Psoas muscle (tissue), 8 donors: ENCODE results near the gene STUM. TPM values are rescaled to one million over a fixed set of nuclear protein-coding genes. Genes with fewer than 3 reads are reported as not detected.
A peak's percentile ranks its signal among the peaks of the same experiment; 100 is the strongest.

Experiments used
- ATAC-seq, 4 donors: fragments of 200-7000 bp; cut with Tn5 transposase; one replicate each; pipeline ENCODE4 v1.9.1; 2020; ENCODE audit warnings: moderate library complexity in 3 of 4, mild to moderate bottlenecking in 2 of 4
- DNase-seq, 2 donors: peaks; one replicate each; pipeline ENCODE4 v3.0.0-alpha.2; 2020
- H3K27ac ChIP-seq: fragments of 200-600 bp; one replicate; pipeline ENCODE4 v1.8.0; 2022
- H3K27me3 ChIP-seq, 3 donors: fragments of 200-600 bp in 1 of 3; one replicate each; pipeline versions ENCODE4 v1.6.1 to v1.8.0; 2013 to 2022; ENCODE audit warnings: low read length in 2 of 3, mild to moderate bottlenecking in 2 of 3, moderate library complexity in 1 of 3; ENCODE audit not compliant: insufficient read depth in 3 of 3
- H3K36me3 ChIP-seq, 2 donors: fragments of 200-600 bp in 1 of 2; one replicate each; pipeline versions ENCODE4 v1.6.1 to v1.8.0; 2013 to 2022; ENCODE audit warnings: low read depth in 1 of 2, mild to moderate bottlenecking in 1 of 2, moderate library complexity in 1 of 2; ENCODE audit not compliant: insufficient read depth in 1 of 2
- H3K4me1 ChIP-seq: fragments of 200-600 bp; one replicate; pipeline ENCODE4 v1.8.0; 2022
- H3K4me3 ChIP-seq: fragments of 200-600 bp; one replicate; pipeline ENCODE4 v1.8.0; 2022; ENCODE audit warnings: mild to moderate bottlenecking
- H3K9me3 ChIP-seq: fragments of 200-600 bp; one replicate; pipeline ENCODE4 v1.8.0; 2022
- CTCF ChIP-seq: fragments of 200-600 bp; IDR thresholded peaks from one replicate; pipeline ENCODE4 v1.8.0; 2022; ENCODE audit warnings: antibody characterized with exemption
- WGBS, 3 donors: extraction: QIAGEN DNeasy Blood & Tissue Kit; methylation state at CpG; one replicate each; pipeline versions ENCODE4 v1.1.6 to v1.1.7; 2013; 5-methylcytosine and 5-hydroxymethylcytosine counted together
- intact Hi-C, 2 donors: fragments of 100-400 bp; cut with DNase I; formaldehyde crosslinking; loops; one replicate each; pipeline versions ENCODE4 v1.11.0 to v1.14.2; 2022
- polyA plus RNA-seq, 3 donors: library from polyadenylated mRNA; stranded (reverse); fragments of 200-250 nt; gene quantifications; one replicate each; pipeline ENCODE4 v1.2.3, GENCODE V29; 2013
- total RNA-seq, 4 donors: library from RNA; stranded (reverse); fragmentation: NEBNext Ultra II Directional in 2 of 4; extraction: Animal tissue kit (Norgen Biotek cat#: 25700) in 2 of 4; gene quantifications; one replicate each; pipeline versions ENCODE4 v1.2.1 to v1.2.4, GENCODE V29; 2021 to 2023
- donor health status: healthy with polysubstance abuse.
- donor health status: DM: no; HTN: no; CAD: no; lungs with moderate emphysema.
- donor health status: Bipolar disorder and iron deficiency.
- donor health status: healthy.
- donor health status: DM: yes; HTN: yes; CAD: no.
- donor health status: DM: no; HTN: no; CAD: no.
- donor health status: DM: no; HTN: no; CAD: no.
- donor health status: DM: yes; HTN: yes; CAD: no.

STUM gene
- total and polyA plus RNA-seq, 7 donors = 0.34 to 1.5 (median 0.96) TPM

GRCh38 chr1:226581650-226582330 lies 33.2 kb downstream of the STUM start:
- intact Hi-C loops = no loop called here
- Histone ChIP-seq H3K4me1 (no peaks in the 10 kb centered on the region), H3K4me3 (no peak overlapping the region), H3K9me3 (no peaks in the 10 kb centered on the region), H3K36me3 (no peaks in the 10 kb centered on the region), H3K27me3 (no peaks in the 10 kb centered on the region), H3K27ac (no peak overlapping the region)
- peak in 3 of 4 donors; percentile 40 to 61 (median 49) for ATAC-seq
- no peak for TF ChIP-seq CTCF
- no peak for DNase-seq
- WGBS, 3 donors = 56 to 83% (median 68%) methylated on average over 8 of the region's 8 CpGs

DNA sequence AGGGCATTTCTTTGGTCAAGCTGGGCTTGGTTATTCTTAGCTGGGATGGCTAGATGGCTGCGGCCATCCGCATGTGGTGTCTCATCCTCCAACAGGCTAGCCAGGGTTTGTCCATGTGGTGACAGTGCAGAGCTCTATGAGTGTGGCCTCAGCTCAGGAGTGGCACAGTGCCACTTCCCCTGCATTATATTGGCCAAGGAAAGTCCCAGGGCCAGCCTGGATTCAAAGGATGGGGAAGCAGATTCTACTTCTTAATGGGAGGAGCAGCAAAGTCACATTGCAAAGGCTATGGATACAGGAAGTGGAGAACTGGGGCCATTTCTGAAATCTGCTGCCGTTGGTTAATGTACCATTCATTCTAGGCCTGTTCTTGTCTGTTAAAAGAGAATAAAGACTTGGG lies 34.4 kb downstream of the STUM start:
- ATAC-seq (no peak), DNase-seq (no peak)
- H3K4me1 ChIP-seq = no peaks in the 10 kb centered on the region
- H3K27ac ChIP-seq = no peak overlapping the region
- WGBS, 3 donors = 60 to 86% (median 76%) methylated on average over 3 of the region's 3 CpGs
- H3K36me3 ChIP-seq = no peaks in the 10 kb centered on the region
- TF ChIP-seq CTCF = no peak
- no peaks in the 10 kb centered on the region for H3K9me3 ChIP-seq
- no peak overlapping the region for H3K4me3 ChIP-seq
- intact Hi-C loops = no loop called here
- no peaks in the 10 kb centered on the region for H3K27me3 ChIP-seq

- no peaks in the 10 kb centered on the region for H3K9me3 ChIP-seq
- H3K4me1 ChIP-seq = no peaks in the 10 kb centered on the region
- no peaks in the 10 kb centered on the region for H3K36me3 ChIP-seq
- H3K27ac ChIP-seq = no peak overlapping the region
- TF ChIP-seq CTCF = no peak
- 64 to 80% (median 78%) methylated on average over 3 of the region's 3 CpGs for WGBS, 3 donors
- H3K27me3 ChIP-seq = no peaks in the 10 kb centered on the region
- intact Hi-C loops = no loop called here
- H3K4me3 ChIP-seq = no peak overlapping the region
- DNase-seq (no peak), ATAC-seq (no peak)
Measured at GRCh38 chr1:226584164-226584563, 35.6 kb downstream of the STUM start.

- TF ChIP-seq CTCF = no peak
- Histone ChIP-seq H3K27me3 (no peaks in the 10 kb centered on the region), H3K27ac (no peak overlapping the region), H3K9me3 (no peaks in the 10 kb centered on the region), H3K4me3 (no peak overlapping the region), H3K36me3 (no peaks in the 10 kb centered on the region), H3K4me1 (no peaks in the 10 kb centered on the region)
- ATAC-seq (no peak), DNase-seq (no peak)
- intact Hi-C loops = no loop called here
- WGBS, 3 donors = 91 to 93% (median 91%) methylated on average over 7 of the region's 7 CpGs
Measured at GRCh38 chr1:226586116-226586515, 37.6 kb downstream of the STUM start.
